ENCODE measurements around the gene C3orf33. TPM values are rescaled to one million over a fixed set of nuclear protein-coding genes. Genes with fewer than 3 reads are reported as not detected.

Gene C3orf33
- total RNA-seq, 1 experiment from 2014 or later: 2.9 TPM

- no peak overlapping the region for H3K4me2 ChIP-seq (ENCODE audit: insufficient read depth, insufficient read length, low read length)
- H3T11ph ChIP-seq (ENCODE audit: low read length): no peak overlapping the region
- H4K91ac ChIP-seq (ENCODE audit: insufficient read length, low read depth, low read length): no peak overlapping the region
- no peak overlapping the region for H2BK120ac ChIP-seq (ENCODE audit: low read depth, low read length, poor library complexity, severe bottlenecking)
- no peak for DNase-seq
- no CpG with 5 or more reads among the region's 5 CpGs for WGBS (ENCODE audit: extremely low coverage, insufficient read length, low lambda C conversion rate)
- no peaks in the 10 kb centered on the region for H3K4me1 ChIP-seq (ENCODE audit: insufficient read depth, low read length)
- H3K9ac ChIP-seq (ENCODE audit: extremely low read depth, insufficient read length, low read length): no peak overlapping the region
- Mint-ChIP-seq H3K36me3 (ENCODE audit: insufficient read depth in 1 of 3, low read depth in 3 of 3) (peaks cover 3 to 5% (median 4%) of the 10 kb centered on the region in 3 experiments; a peak in 5 of 7 replicates), H3K4me3 (no peak overlapping the region), H3K4me1 (peaks cover 30 to 37% of the 10 kb centered on the region in 2 experiments), H3K9me3 (no peaks in the 10 kb centered on the region; a peak in 1 of 5 replicates), H3K27ac (peak overlapping the region in 1 of 3 experiments; percentile 10; a peak in 1 of 7 replicates), H3K27me3 (ENCODE audit: low read depth) (no peaks in the 10 kb centered on the region)
- no peak overlapping the region for H3K4ac ChIP-seq (ENCODE audit: low read depth, low read length)
- peaks cover 4% of the 10 kb centered on the region for H3K23me2 ChIP-seq (ENCODE audit: insufficient read length, low read depth, low read length, poor library complexity, severe bottlenecking)
- no peak overlapping the region for H2BK15ac ChIP-seq (ENCODE audit: low read depth, low read length)
- H3K27ac ChIP-seq (ENCODE audit: insufficient read length, low read depth, low read length): no peak overlapping the region
- no peak overlapping the region for H2AK5ac ChIP-seq (ENCODE audit: insufficient read length, low read length)
- TF ChIP-seq, protein P1, sequence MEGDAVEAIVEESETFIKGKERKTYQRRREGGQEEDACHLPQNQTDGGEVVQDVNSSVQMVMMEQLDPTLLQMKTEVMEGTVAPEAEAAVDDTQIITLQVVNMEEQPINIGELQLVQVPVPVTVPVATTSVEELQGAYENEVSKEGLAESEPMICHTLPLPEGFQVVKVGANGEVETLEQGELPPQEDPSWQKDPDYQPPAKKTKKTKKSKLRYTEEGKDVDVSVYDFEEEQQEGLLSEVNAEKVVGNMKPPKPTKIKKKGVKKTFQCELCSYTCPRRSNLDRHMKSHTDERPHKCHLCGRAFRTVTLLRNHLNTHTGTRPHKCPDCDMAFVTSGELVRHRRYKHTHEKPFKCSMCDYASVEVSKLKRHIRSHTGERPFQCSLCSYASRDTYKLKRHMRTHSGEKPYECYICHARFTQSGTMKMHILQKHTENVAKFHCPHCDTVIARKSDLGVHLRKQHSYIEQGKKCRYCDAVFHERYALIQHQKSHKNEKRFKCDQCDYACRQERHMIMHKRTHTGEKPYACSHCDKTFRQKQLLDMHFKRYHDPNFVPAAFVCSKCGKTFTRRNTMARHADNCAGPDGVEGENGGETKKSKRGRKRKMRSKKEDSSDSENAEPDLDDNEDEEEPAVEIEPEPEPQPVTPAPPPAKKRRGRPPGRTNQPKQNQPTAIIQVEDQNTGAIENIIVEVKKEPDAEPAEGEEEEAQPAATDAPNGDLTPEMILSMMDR (conservative IDR thresholded peaks at IDR 0.05): peak; percentile 41; the same call in 2 of the 3 replicates
- H2AFZ ChIP-seq (ENCODE audit: low read length): no peak overlapping the region
- no peak overlapping the region for H3K56ac ChIP-seq (ENCODE audit: insufficient read length, low read depth, low read length)
- no peaks in the 10 kb centered on the region for H3K9me3 ChIP-seq (ENCODE audit: control insufficient read depth, low read depth, low read length)
- no peak overlapping the region for H3K14ac ChIP-seq (ENCODE audit: insufficient read depth, low read length)
- H2BK12ac ChIP-seq (ENCODE audit: insufficient read length, low read depth, low read length): no peak overlapping the region
- no peaks in the 10 kb centered on the region for H3K27me3 ChIP-seq (ENCODE audit: insufficient read depth, low read length)
- no peaks in the 10 kb centered on the region for H3K79me1 ChIP-seq (ENCODE audit: insufficient read depth, low read depth, low read length, poor library complexity, severe bottlenecking)
- no peak overlapping the region for H2BK20ac ChIP-seq (ENCODE audit: low read depth, low read length, poor library complexity, severe bottlenecking)
- no peak overlapping the region for H3K23ac ChIP-seq (ENCODE audit: insufficient read length, low read depth, low read length)
- H2BK5ac ChIP-seq (ENCODE audit: insufficient read length, low read length): no peak overlapping the region
- no peak overlapping the region for H4K8ac ChIP-seq (replicated peaks; ENCODE audit: insufficient read length, low read depth, low read length)
- H3K18ac ChIP-seq (ENCODE audit: insufficient read length, low read depth, low read length): no peak overlapping the region
- no peak overlapping the region for H4K5ac ChIP-seq (ENCODE audit: insufficient read length, low read depth, low read length)
- no peaks in the 10 kb centered on the region for H4K20me1 ChIP-seq (ENCODE audit: control insufficient read depth, insufficient read depth, insufficient read length)
- no peaks in the 10 kb centered on the region for H3K79me2 ChIP-seq (ENCODE audit: insufficient read depth, low read length)
Measured at GRCh38 chr3:155739154-155739553, 66.9 kb downstream of the C3orf33 start.
